ENCODE measurements around the gene SLC1A5.

The SLC1A5 gene

GRCh38 chr19:46791944-46792343, 3.5 kb upstream of the SLC1A5 start:
- Histone ChIP-seq H3K27me3 (ENCODE audit: control insufficient read depth, insufficient read depth, low read length) (peaks cover 3% of the 10 kb centered on the region), H3K9ac (ENCODE audit: low read depth, low read length) (no peak overlapping the region), H3K4me3 (ENCODE audit: low read depth, low read length) (no peak overlapping the region), H3K9me3 (ENCODE audit: control insufficient read depth, insufficient read depth, low read length) (no peaks in the 10 kb centered on the region), H3K36me3 (ENCODE audit: control insufficient read depth, insufficient read depth, low read length) (no peaks in the 10 kb centered on the region), H3K4me1 (ENCODE audit: control insufficient read depth, insufficient read depth, low read length) (peaks cover 3% of the 10 kb centered on the region)

- Histone ChIP-seq H3K27me3 (ENCODE audit: control insufficient read depth, insufficient read depth, low read length) (peaks cover 3% of the 10 kb centered on the region), H3K9me3 (ENCODE audit: control insufficient read depth, insufficient read depth, low read length) (no peaks in the 10 kb centered on the region), H3K36me3 (ENCODE audit: control insufficient read depth, insufficient read depth, low read length) (peaks cover 8% of the 10 kb centered on the region), H3K9ac (ENCODE audit: low read depth, low read length) (no peak overlapping the region), H3K4me1 (ENCODE audit: control insufficient read depth, insufficient read depth, low read length) (peaks cover 7% of the 10 kb centered on the region), H3K4me3 (ENCODE audit: low read depth, low read length) (no peak overlapping the region)
These were observed 977 bp upstream of the SLC1A5 start for GRCh38 chr19:46789371-46789770.

GRCh38 chr19:46788968-46789338, 559 bp upstream of the SLC1A5 start:
- peaks cover 3% of the 10 kb centered on the region for H3K27me3 ChIP-seq (ENCODE audit: control insufficient read depth, insufficient read depth, low read length)
- H3K36me3 ChIP-seq (ENCODE audit: control insufficient read depth, insufficient read depth, low read length), result peaks cover 8% of the 10 kb centered on the region
- H3K9ac ChIP-seq (ENCODE audit: low read depth, low read length), result no peak overlapping the region
- H3K4me1 ChIP-seq (ENCODE audit: control insufficient read depth, insufficient read depth, low read length), result peaks cover 11% of the 10 kb centered on the region
- H3K9me3 ChIP-seq (ENCODE audit: control insufficient read depth, insufficient read depth, low read length), result no peaks in the 10 kb centered on the region
- H3K4me3 ChIP-seq (ENCODE audit: low read depth, low read length), result no peak overlapping the region

- peaks cover 16% of the 10 kb centered on the region for H3K4me1 ChIP-seq (ENCODE audit: control insufficient read depth, insufficient read depth, low read length)
These were observed 798 bp downstream of the SLC1A5 start for GRCh38 chr19:46787331-46788261.

GRCh38 chr19:46787040-46787330, 1.4 kb downstream of the SLC1A5 start:
- no peaks in the 10 kb centered on the region for H3K9me3 ChIP-seq (ENCODE audit: control insufficient read depth, insufficient read depth, low read length)
- peaks cover 16% of the 10 kb centered on the region for H3K4me1 ChIP-seq (ENCODE audit: control insufficient read depth, insufficient read depth, low read length)
- peaks cover 21% of the 10 kb centered on the region for H3K36me3 ChIP-seq (ENCODE audit: control insufficient read depth, insufficient read depth, low read length)

More at GRCh38 chr19:46787331-46788261, 798 bp downstream of the SLC1A5 start:
- peaks cover 3% of the 10 kb centered on the region for H3K27me3 ChIP-seq (ENCODE audit: control insufficient read depth, insufficient read depth, low read length)
- H3K9ac ChIP-seq (ENCODE audit: low read depth, low read length), result peak overlapping the region; percentile 94
- H3K9me3 ChIP-seq (ENCODE audit: control insufficient read depth, insufficient read depth, low read length), result no peaks in the 10 kb centered on the region
- peak overlapping the region; percentile 99 for H3K4me3 ChIP-seq (ENCODE audit: low read depth, low read length)
- peaks cover 17% of the 10 kb centered on the region for H3K36me3 ChIP-seq (ENCODE audit: control insufficient read depth, insufficient read depth, low read length)

GRCh38 chr19:46786236-46787039, 2.0 kb downstream of the SLC1A5 start:
- peaks cover 3% of the 10 kb centered on the region for H3K27me3 ChIP-seq (ENCODE audit: control insufficient read depth, insufficient read depth, low read length)
- peak overlapping the region; percentile 99 for H3K4me3 ChIP-seq (ENCODE audit: low read depth, low read length)
- no peaks in the 10 kb centered on the region for H3K9me3 ChIP-seq (ENCODE audit: control insufficient read depth, insufficient read depth, low read length)
- H3K9ac ChIP-seq (ENCODE audit: low read depth, low read length), result peak overlapping the region; percentile 94
- H3K36me3 ChIP-seq (ENCODE audit: control insufficient read depth, insufficient read depth, low read length), result peaks cover 26% of the 10 kb centered on the region
- peaks cover 16% of the 10 kb centered on the region for H3K4me1 ChIP-seq (ENCODE audit: control insufficient read depth, insufficient read depth, low read length)

More at GRCh38 chr19:46787040-46787330, 1.4 kb downstream of the SLC1A5 start:
- Histone ChIP-seq H3K27me3 (ENCODE audit: control insufficient read depth, insufficient read depth, low read length) (peaks cover 3% of the 10 kb centered on the region), H3K9ac (ENCODE audit: low read depth, low read length) (peak overlapping the region; percentile 94), H3K4me3 (ENCODE audit: low read depth, low read length) (peak overlapping the region; percentile 99)

- no peaks in the 10 kb centered on the region for H3K9me3 ChIP-seq (ENCODE audit: control insufficient read depth, insufficient read depth, low read length)
- H3K9ac ChIP-seq (ENCODE audit: low read depth, low read length), result peak overlapping the region; percentile 94
- H3K4me3 ChIP-seq (ENCODE audit: low read depth, low read length), result peak overlapping the region; percentile 99
- H3K27me3 ChIP-seq (ENCODE audit: control insufficient read depth, insufficient read depth, low read length), result peaks cover 3% of the 10 kb centered on the region
- H3K36me3 ChIP-seq (ENCODE audit: control insufficient read depth, insufficient read depth, low read length), result peaks cover 26% of the 10 kb centered on the region
- H3K4me1 ChIP-seq (ENCODE audit: control insufficient read depth, insufficient read depth, low read length), result peaks cover 16% of the 10 kb centered on the region
These were observed 2.5 kb downstream of the SLC1A5 start for GRCh38 chr19:46785980-46786235.

- Histone ChIP-seq H3K27me3 (ENCODE audit: control insufficient read depth, insufficient read depth, low read length) (peaks cover 3% of the 10 kb centered on the region), H3K4me3 (ENCODE audit: low read depth, low read length) (peak overlapping the region; percentile 99), H3K4me1 (ENCODE audit: control insufficient read depth, insufficient read depth, low read length) (peaks cover 16% of the 10 kb centered on the region), H3K36me3 (ENCODE audit: control insufficient read depth, insufficient read depth, low read length) (peaks cover 26% of the 10 kb centered on the region), H3K9ac (ENCODE audit: low read depth, low read length) (peak overlapping the region; percentile 94), H3K9me3 (ENCODE audit: control insufficient read depth, insufficient read depth, low read length) (no peaks in the 10 kb centered on the region)
These were observed 3.1 kb downstream of the SLC1A5 start for GRCh38 chr19:46785054-46785979.

GRCh38 chr19:46784262-46785053, 3.9 kb downstream of the SLC1A5 start:
- Histone ChIP-seq H3K9ac (ENCODE audit: low read depth, low read length) (peak overlapping the region; percentile 80), H3K4me1 (ENCODE audit: control insufficient read depth, insufficient read depth, low read length) (peaks cover 16% of the 10 kb centered on the region), H3K36me3 (ENCODE audit: control insufficient read depth, insufficient read depth, low read length) (peaks cover 26% of the 10 kb centered on the region), H3K27me3 (ENCODE audit: control insufficient read depth, insufficient read depth, low read length) (peaks cover 3% of the 10 kb centered on the region), H3K4me3 (ENCODE audit: low read depth, low read length) (peak overlapping the region; percentile 99), H3K9me3 (ENCODE audit: control insufficient read depth, insufficient read depth, low read length) (no peaks in the 10 kb centered on the region)

GRCh38 chr19:46783670-46784069, 4.7 kb downstream of the SLC1A5 start:
- Histone ChIP-seq H3K36me3 (ENCODE audit: control insufficient read depth, insufficient read depth, low read length) (peaks cover 30% of the 10 kb centered on the region), H3K27me3 (ENCODE audit: control insufficient read depth, insufficient read depth, low read length) (no peaks in the 10 kb centered on the region), H3K4me1 (ENCODE audit: control insufficient read depth, insufficient read depth, low read length) (peaks cover 13% of the 10 kb centered on the region), H3K4me3 (ENCODE audit: low read depth, low read length) (peak overlapping the region; percentile 99), H3K9ac (ENCODE audit: low read depth, low read length) (no peak overlapping the region), H3K9me3 (ENCODE audit: control insufficient read depth, insufficient read depth, low read length) (no peaks in the 10 kb centered on the region)

Data from iPS-15b (cell line).